ENCODE data around the gene VRK3. TPM values are rescaled to one million over a fixed set of nuclear protein-coding genes. Genes with fewer than 3 reads are reported as not detected.
"Not testable (repeated sequence)": the region's sequence is repeated elsewhere in the genome, so short reads cannot be mapped to it uniquely, and the experiment has no call there.

VRK3 gene
- total RNA-seq = 42.4 TPM

- intact Hi-C loops (cut with DNase I) = no loop called here
- peak; percentile 99 for ATAC-seq
- peak; percentile 99 for DNase-seq (ENCODE audit: low spot score)
Measured at GRCh38 chr19:50025022-50025793, at the start of gene VRK3. VRK3 (minus strand) TSS chr19:50025372; CDS start chr19:50016162, 9,210 bp downstream.

- DNase-seq (ENCODE audit: low spot score); ATAC-seq; intact Hi-C loops (cut with DNase I): not testable (repeated sequence)
Measured at GRCh38 chr19:50068382-50068781, 43.2 kb upstream of the VRK3 start.

- ATAC-seq = no peak
- no peak for DNase-seq (ENCODE audit: low spot score)
- intact Hi-C loops (cut with DNase I) = no loop called here
Measured at GRCh38 chr19:50067575-50067974, 42.4 kb upstream of the VRK3 start.

- no peak for DNase-seq (ENCODE audit: low spot score)
- no peak for ATAC-seq
- intact Hi-C loops (cut with DNase I) = no loop called here
Measured at GRCh38 chr19:50065938-50066337, 40.8 kb upstream of the VRK3 start.

GRCh38 chr19:50061650-50062049 is 36.5 kb upstream of the VRK3 start:
- ATAC-seq = no peak
- intact Hi-C loops (cut with DNase I) = no loop called here
- DNase-seq (ENCODE audit: low spot score) = no peak

GRCh38 chr19:50060107-50060506 is 34.9 kb upstream of the VRK3 start:
- DNase-seq (ENCODE audit: low spot score) (no peak), ATAC-seq (no peak)
- intact Hi-C loops (cut with DNase I) = no loop called here

GRCh38 chr19:50059045-50059444 is 33.9 kb upstream of the VRK3 start:
- ATAC-seq = no peak
- intact Hi-C loops (cut with DNase I) = no loop called here
- DNase-seq (ENCODE audit: low spot score) = no peak

GRCh38 chr19:50058425-50058824 is 33.3 kb upstream of the VRK3 start:
- no peak for ATAC-seq
- no peak for DNase-seq (ENCODE audit: low spot score)

GRCh38 chr19:50053119-50053518 is 27.9 kb upstream of the VRK3 start:
- ATAC-seq = no peak
- intact Hi-C loops (cut with DNase I) = no loop called here

More at GRCh38 chr19:50058425-50058824, 33.3 kb upstream of the VRK3 start:
- intact Hi-C loops (cut with DNase I) = no loop called here

GRCh38 chr19:50051964-50052363 is 26.8 kb upstream of the VRK3 start:
- DNase-seq (ENCODE audit: low spot score) (no peak), ATAC-seq (no peak)
- intact Hi-C loops (cut with DNase I) = no loop called here

More at GRCh38 chr19:50053119-50053518, 27.9 kb upstream of the VRK3 start:
- DNase-seq (ENCODE audit: low spot score) = no peak

- DNase-seq (ENCODE audit: low spot score); intact Hi-C loops (cut with DNase I); ATAC-seq: not testable (repeated sequence)
Measured at GRCh38 chr19:50051228-50051895, 26.2 kb upstream of the VRK3 start.

- DNase-seq (ENCODE audit: low spot score) = peak; percentile 81
- intact Hi-C loops (cut with DNase I) = no loop called here
- ATAC-seq = peak; percentile 97
Measured at GRCh38 chr19:50050406-50051227, 25.4 kb upstream of the VRK3 start.

- DNase-seq (ENCODE audit: low spot score) (no peak), ATAC-seq (no peak)
- intact Hi-C loops (cut with DNase I) = no loop called here
Measured at GRCh38 chr19:50047671-50048070, 22.5 kb upstream of the VRK3 start.

- intact Hi-C loops (cut with DNase I) = no loop called here
- ATAC-seq (no peak), DNase-seq (ENCODE audit: low spot score) (peak; percentile 72)
Measured at GRCh38 chr19:50046649-50047503, 21.7 kb upstream of the VRK3 start.

GRCh38 chr19:50044922-50045321 is 19.8 kb upstream of the VRK3 start:
- intact Hi-C loops (cut with DNase I) = no loop called here
- ATAC-seq (no peak), DNase-seq (ENCODE audit: low spot score) (no peak)

GRCh38 chr19:50043967-50044366 is 18.8 kb upstream of the VRK3 start:
- ATAC-seq (no peak), DNase-seq (ENCODE audit: low spot score) (no peak)
- intact Hi-C loops (cut with DNase I) = no loop called here

- DNase-seq (ENCODE audit: low spot score) (no peak), ATAC-seq (no peak)
- intact Hi-C loops (cut with DNase I) = no loop called here
Measured at GRCh38 chr19:50042363-50043024, 17.3 kb upstream of the VRK3 start.

- no peak for ATAC-seq
Measured at GRCh38 chr19:50040967-50041366, 15.8 kb upstream of the VRK3 start.

More at GRCh38 chr19:50040967-50041366, 15.8 kb upstream of the VRK3 start:
- intact Hi-C loops (cut with DNase I) = no loop called here
- no peak for DNase-seq (ENCODE audit: low spot score)
